Nephron progenitor cell (in vitro differentiated cells): ENCODE results near the gene SULF2.
"Not testable (repeated sequence)": the region's sequence is repeated elsewhere in the genome, so short reads cannot be mapped to it uniquely, and the experiment has no call there.

Experiments used
- DNase-seq: peaks from one replicate; pipeline ENCODE4 v3.0.0; 2021
- H3K27ac Mint-ChIP-seq: 2 replicates; pipeline ENCODE4 v1.8.0; 2021; ENCODE audit warnings: mild to moderate bottlenecking, moderate library complexity, mixed read lengths
- H3K27me3 Mint-ChIP-seq: 2 replicates; pipeline ENCODE4 v1.8.0; 2021; ENCODE audit warnings: mild to moderate bottlenecking, low read depth, mixed read lengths; ENCODE audit not compliant: poor library complexity
- H3K36me3 Mint-ChIP-seq: 2 replicates; pipeline ENCODE4 v1.8.0; 2021; ENCODE audit warnings: low read depth, mixed read lengths
- H3K4me1 Mint-ChIP-seq: 2 replicates; pipeline ENCODE4 v1.8.0; 2021; ENCODE audit warnings: mixed read lengths
- H3K4me3 Mint-ChIP-seq: 2 replicates; pipeline ENCODE4 v1.8.0; 2021; ENCODE audit warnings: mild to moderate bottlenecking, moderate library complexity, mixed read lengths
- H3K9me3 Mint-ChIP-seq: 2 replicates; pipeline ENCODE4 v1.8.0; 2021; ENCODE audit warnings: mild to moderate bottlenecking, moderate library complexity, mixed read lengths
- CTCF ChIP-seq: fragments of 200-600 bp; sonication (generic); IDR thresholded peaks from 2 replicates; pipeline ENCODE4 v1.5.0; 2021; ENCODE audit warnings: antibody characterized with exemption

SULF2 gene

GRCh38 chr20:47785311-47785853 lies at the start of gene SULF2:
TSS of gene SULF2 (minus strand) at chr20:47785481. CDS start at chr20:47757363, 28,118 bp downstream.
- Mint-ChIP-seq H3K4me3 (peak within 1 kb of the TSS; percentile 93), H3K36me3 (peaks cover 5% of the 10 kb centered on the region), H3K4me1 (peaks cover 76% of the 10 kb centered on the region), H3K27me3 (peaks cover 12% of the 10 kb centered on the region), H3K27ac (peak within 1 kb of the TSS; percentile 99), H3K9me3 (no peaks in the 10 kb centered on the region)
- DNase-seq: peak; percentile 74
- no peak for TF ChIP-seq CTCF

GRCh38 chr20:47831675-47832074 lies 46.4 kb upstream of the SULF2 start:
- H3K4me3 Mint-ChIP-seq, H3K27ac Mint-ChIP-seq, H3K4me1 Mint-ChIP-seq, H3K36me3 Mint-ChIP-seq, H3K9me3 Mint-ChIP-seq, DNase-seq, H3K27me3 Mint-ChIP-seq: not testable (repeated sequence)

GRCh38 chr20:47826716-47827115 lies 41.4 kb upstream of the SULF2 start:
- not testable (repeated sequence) for DNase-seq, H3K36me3 Mint-ChIP-seq, H3K9me3 Mint-ChIP-seq, H3K27me3 Mint-ChIP-seq, H3K27ac Mint-ChIP-seq, H3K4me3 Mint-ChIP-seq
- H3K4me1 Mint-ChIP-seq: peaks cover 41% of the 10 kb centered on the region

- not testable (repeated sequence) for H3K4me3 Mint-ChIP-seq, H3K27ac Mint-ChIP-seq, H3K27me3 Mint-ChIP-seq, H3K36me3 Mint-ChIP-seq, H3K9me3 Mint-ChIP-seq, DNase-seq
- H3K4me1 Mint-ChIP-seq: peaks cover 44% of the 10 kb centered on the region
Measured at GRCh38 chr20:47826006-47826405, 40.7 kb upstream of the SULF2 start.

- Mint-ChIP-seq H3K9me3 (no peaks in the 10 kb centered on the region), H3K27me3 (peaks cover 3% of the 10 kb centered on the region), H3K4me1 (peaks cover 51% of the 10 kb centered on the region), H3K36me3 (no peaks in the 10 kb centered on the region), H3K27ac (no peak overlapping the region), H3K4me3 (no peak overlapping the region)
- no peak for TF ChIP-seq CTCF
- DNase-seq: no peak
Measured at GRCh38 chr20:47825011-47825762, 39.9 kb upstream of the SULF2 start.

GRCh38 chr20:47823941-47824340 lies 38.7 kb upstream of the SULF2 start:
- H3K27me3 Mint-ChIP-seq, H3K4me3 Mint-ChIP-seq, H3K9me3 Mint-ChIP-seq, DNase-seq, H3K36me3 Mint-ChIP-seq: not testable (repeated sequence)
- H3K27ac Mint-ChIP-seq: peak overlapping the region; percentile 2
- H3K4me1 Mint-ChIP-seq: peaks cover 58% of the 10 kb centered on the region

GRCh38 chr20:47821481-47822100 lies 36.3 kb upstream of the SULF2 start:
- Mint-ChIP-seq H3K4me1 (peaks cover 72% of the 10 kb centered on the region), H3K4me3 (no peak overlapping the region), H3K27me3 (peaks cover 8% of the 10 kb centered on the region), H3K9me3 (no peaks in the 10 kb centered on the region), H3K27ac (no peak overlapping the region), H3K36me3 (no peaks in the 10 kb centered on the region)
- no peak for TF ChIP-seq CTCF
- no peak for DNase-seq
